ENCODE measurements around the gene IL32. TPM values are rescaled to one million over a fixed set of nuclear protein-coding genes. Genes with fewer than 3 reads are reported as not detected.

IL32 gene
- total and polyA plus RNA-seq, 9 of the 15 experiments (the other 6 are each of a cell fraction or from before 2014, with no cell fraction given): 0.21 to 2.2 (median 0.37) TPM; not detected in 3

- TF ChIP-seq CREB3L1 (IDR thresholded peaks at IDR 0.05; ENCODE audit: borderline replicate concordance, low read depth) (peak; percentile 12; the same call in 1 of the 2 replicates), NR4A1 (CRISPR knock-in tag; IDR thresholded peaks at IDR 0.05) (peak; percentile 48; the same call in 1 of the 2 replicates), NR4A1 (tag; IDR thresholded peaks at IDR 0.05) (no peak), ZNF212 (CRISPR knock-in tag; IDR thresholded peaks at IDR 0.05) (no peak), YY1 (IDR thresholded peaks at IDR 0.05; ENCODE audit: borderline replicate concordance in 1 of 3, control insufficient read depth in 1 of 3, extremely low read depth in 1 of 3, insufficient read depth in 3 of 3, insufficient read length in 1 of 3, insufficient replicate concordance in 2 of 3, low read depth in 1 of 3, low read length in 2 of 3) (peak in 1 of 3 experiments; percentile 78), HNRNPLL (IDR thresholded peaks at IDR 0.05; ENCODE audit: low read depth, low read length, poor library complexity, severe bottlenecking) (peak; percentile 63), PHF8 (IDR thresholded peaks at IDR 0.05; ENCODE audit: borderline replicate concordance, low read length) (peak; percentile 78; the same call in 1 of the 2 replicates), PCBP1 (IDR thresholded peaks at IDR 0.05; ENCODE audit: low read depth, low read length, poor library complexity, severe bottlenecking) (peak; percentile 74), RAD21 (CRISPR knock-in tag; conservative IDR thresholded peaks at IDR 0.05 in 1 of 2, IDR thresholded peaks at IDR 0.05 in 1 of 2) (peak; percentile 6 to 12; a peak in 1 of 4 replicates), ILK (tag; IDR thresholded peaks at IDR 0.05; ENCODE audit: borderline replicate concordance, low read depth) (no peak), L3MBTL2 (IDR thresholded peaks at IDR 0.05) (0 out of 2 replicates have a peak, but pooled peaks have one; percentile 56), U2AF2 (optimal IDR thresholded peaks at IDR 0.05; ENCODE audit: low read depth, low read length) (no peak), MYC (IDR thresholded peaks at IDR 0.05; ENCODE audit: low read depth, low read length) (peak; percentile 56), MYC (CRISPR knock-in tag; IDR thresholded peaks at IDR 0.05; ENCODE audit: borderline replicate concordance, low read depth) (no peak), TAF7 (tag; IDR thresholded peaks at IDR 0.05) (peak; percentile 64), RFX7 (CRISPR knock-in tag; IDR thresholded peaks at IDR 0.05) (no peak), ILF3 (IDR thresholded peaks at IDR 0.05; ENCODE audit: borderline replicate concordance) (no peak), EGR1 (conservative IDR thresholded peaks at IDR 0.05) (peak; percentile 49), PML (IDR thresholded peaks at IDR 0.05; ENCODE audit: low read length) (peak; percentile 34; the same call in 1 of the 2 replicates), ZFP30 (CRISPR knock-in tag; IDR thresholded peaks at IDR 0.05; ENCODE audit: borderline replicate concordance) (no peak), CREM (IDR thresholded peaks at IDR 0.05; ENCODE audit: low read depth) (0 out of 2 replicates have a peak, but pooled peaks have one; percentile 49), SMAD4 (CRISPR knock-in tag; conservative IDR thresholded peaks at IDR 0.05) (peak; percentile 92), ZBTB11 (CRISPR knock-in tag; IDR thresholded peaks at IDR 0.05) (0 out of 6 replicates have a peak, but pooled peaks of 1 of the 3 experiments have one; percentile 55)
Measured at GRCh38 chr16:3020247-3020603, 45.2 kb upstream of the IL32 start, which contains the start of gene TNFRSF12A (continued).
